CD4-positive, alpha-beta memory T cell (primary cell): Measurements from ENCODE around the gene CCDC63. TPM values are rescaled to one million over a fixed set of nuclear protein-coding genes. Genes with fewer than 3 reads are reported as not detected.

ENCODE experiments used
- CTCF ChIA-PET: fragments of 350-600 bp; sonication (Branson Sonifier 250); formaldehyde crosslinking; loops from one replicate; lab custom pipeline; 2021; ENCODE audit warnings: inconsistent platforms; ENCODE audit not compliant: partially characterized antibody; lab: Charles Lee
- POLR2A ChIA-PET: fragments of 350-600 bp; sonication (Branson Sonifier 250); formaldehyde crosslinking; loops from one replicate; lab custom pipeline; 2021; ENCODE audit not compliant: partially characterized antibody; lab: Charles Lee
- DNase-seq, 5 donors: peaks; one replicate each; pipeline versions ENCODE4 v3.0.0 to v3.0.0-alpha.2; 2020 to 2022; ENCODE audit warnings: mixed read lengths in 1 of 5
- H3K27ac ChIP-seq: one replicate; pipeline ENCODE4 v1.7.0; 2013; ENCODE audit warnings: low read depth, low read length
- H3K27me3 ChIP-seq: 2 replicates; pipeline ENCODE4 v1.7.0; 2013; ENCODE audit warnings: mild to moderate bottlenecking, low read length, moderate library complexity; ENCODE audit not compliant: insufficient read depth
- H3K36me3 ChIP-seq: 2 replicates; pipeline ENCODE4 v1.7.0; 2013; ENCODE audit warnings: mild to moderate bottlenecking, low read length, moderate library complexity; ENCODE audit not compliant: insufficient read depth
- H3K4me1 ChIP-seq: 2 replicates; pipeline ENCODE4 v1.7.0; 2013; ENCODE audit warnings: mild to moderate bottlenecking, low read length, moderate library complexity; ENCODE audit not compliant: insufficient read depth
- H3K4me3 ChIP-seq, 2 donors: one replicate each; pipeline ENCODE4 v1.7.0; 2013; ENCODE audit warnings: low read length in 2 of 2, mild to moderate bottlenecking in 1 of 2
- H3K9me3 ChIP-seq, 2 donors: one replicate each; pipeline ENCODE4 v1.7.0; 2013; ENCODE audit warnings: low read length in 2 of 2, control low read depth in 1 of 2; ENCODE audit not compliant: control insufficient read depth in 1 of 2
- H3K27ac Mint-ChIP-seq, 7 donors: one replicate each; pipeline ENCODE4 v1.8.0; 2020 to 2021; ENCODE audit warnings: mixed read lengths in 7 of 7, mild to moderate bottlenecking in 6 of 7, inconsistent platforms in 3 of 7, moderate library complexity in 3 of 7
- H3K27me3 Mint-ChIP-seq, 2 donors: one replicate each; pipeline ENCODE4 v1.8.0; 2020 to 2021; ENCODE audit warnings: mixed read lengths in 2 of 2
- H3K36me3 Mint-ChIP-seq, 2 donors: one replicate each; pipeline ENCODE4 v1.8.0; 2020 to 2021; ENCODE audit warnings: mixed read lengths in 2 of 2, inconsistent platforms in 1 of 2, mild to moderate bottlenecking in 1 of 2
- H3K4me1 Mint-ChIP-seq, 4 donors: one replicate each; pipeline ENCODE4 v1.8.0; 2020 to 2021; ENCODE audit warnings: mixed read lengths in 4 of 4, mild to moderate bottlenecking in 1 of 4
- H3K4me3 Mint-ChIP-seq, 8 donors: one replicate each; pipeline ENCODE4 v1.8.0; 2020 to 2021; ENCODE audit warnings: mixed read lengths in 8 of 8, mild to moderate bottlenecking in 7 of 8, moderate library complexity in 6 of 8, inconsistent platforms in 3 of 8
- H3K9me3 Mint-ChIP-seq, 8 donors: one replicate each; pipeline ENCODE4 v1.8.0; 2020 to 2021; ENCODE audit warnings: mixed read lengths in 8 of 8, mild to moderate bottlenecking in 5 of 8, inconsistent platforms in 3 of 8, moderate library complexity in 1 of 8
- intact Hi-C: fragments of 100-400 bp; cut with micrococcal nuclease; formaldehyde crosslinking; loops from one replicate; pipeline ENCODE4 v1.15.1; 2023
- polyA plus RNA-seq, 2 donors: library from polyadenylated mRNA; unstranded; fragments of 300-500 nt; fragmentation: Illumina TruSeq; gene quantifications; one replicate each; pipeline ENCODE4 v1.2.3, GENCODE V29; 2021
- total RNA-seq, 2 experiments: library from RNA; stranded (reverse); gene quantifications; one replicate each; pipeline ENCODE4 v1.2.3, GENCODE V29; 2021

Gene CCDC63
- total and polyA plus RNA-seq, 4 experiments from 2014 or later = not detected

GRCh38 chr12:110923692-110924334 is 77.0 kb downstream of the CCDC63 start:
- Mint-ChIP-seq H3K4me3 (no peak overlapping the region), H3K27ac (no peak overlapping the region), H3K4me1 (no peaks in the 10 kb centered on the region), H3K9me3 (no peaks in the 10 kb centered on the region), H3K36me3 (no peaks in the 10 kb centered on the region), H3K27me3 (peaks cover 11 to 20% of the 10 kb centered on the region in 2 donors)
- H3K9me3 ChIP-seq = no peaks in the 10 kb centered on the region
- H3K27me3 ChIP-seq = no peaks in the 10 kb centered on the region
- H3K36me3 ChIP-seq = no peaks in the 10 kb centered on the region
- H3K4me1 ChIP-seq = no peaks in the 10 kb centered on the region
- CTCF ChIA-PET = no interaction called here
- POLR2A ChIA-PET = no interaction called here
- DNase-seq = no peak
- no peak overlapping the region for H3K4me3 ChIP-seq
- intact Hi-C loops = no loop called here
- H3K27ac ChIP-seq = no peak overlapping the region

DNA sequence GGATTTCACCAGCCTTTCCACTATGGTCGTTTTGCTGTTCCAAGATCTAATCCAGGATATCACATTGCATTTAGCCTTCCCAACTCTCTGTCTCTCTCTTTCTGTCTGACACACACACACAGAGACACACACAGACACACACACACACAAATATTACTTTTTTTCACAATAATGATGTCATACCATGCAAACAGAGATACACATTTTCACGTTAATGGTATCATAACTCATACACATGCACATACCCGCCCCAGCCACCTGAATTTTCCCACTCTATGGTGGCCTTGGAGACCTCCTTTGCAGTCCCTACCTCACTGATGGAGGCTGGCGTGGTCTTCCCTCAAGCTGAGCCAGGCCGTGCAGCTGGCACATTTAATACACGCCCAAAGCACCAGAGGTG is 80.8 kb downstream of the CCDC63 start:
- no peak overlapping the region for H3K4me3 Mint-ChIP-seq
- H3K27me3 Mint-ChIP-seq = peaks cover 5 to 8% of the 10 kb centered on the region in 2 donors
- Histone ChIP-seq H3K27ac (no peak overlapping the region), H3K36me3 (no peaks in the 10 kb centered on the region), H3K4me3 (no peak overlapping the region), H3K9me3 (no peaks in the 10 kb centered on the region), H3K4me1 (no peaks in the 10 kb centered on the region), H3K27me3 (no peaks in the 10 kb centered on the region)
- DNase-seq = no peak
- no peaks in the 10 kb centered on the region for H3K4me1 Mint-ChIP-seq
- POLR2A ChIA-PET = no interaction called here
- H3K9me3 Mint-ChIP-seq = no peaks in the 10 kb centered on the region
- intact Hi-C loops = no loop called here
- H3K27ac Mint-ChIP-seq = no peak overlapping the region
- CTCF ChIA-PET = no interaction called here
- no peaks in the 10 kb centered on the region for H3K36me3 Mint-ChIP-seq

- intact Hi-C loops = no loop called here
- CTCF ChIA-PET = interaction anchor here (1.0 kb wide), 1 partner anchor 9 kb away, joined by 3 read pairs; no protein-coding TSS in a partner anchor
- POLR2A ChIA-PET = no interaction called here
These were observed 81.9 kb downstream of the CCDC63 start for GRCh38 chr12:110928700-110929099.

GRCh38 chr12:110929818-110930217 is 83.0 kb downstream of the CCDC63 start:
- ChIA-PET POLR2A (no interaction called here), CTCF (interaction anchor here (1.4 kb wide), 1 partner anchor 35 kb away, joined by 5 read pairs; no protein-coding TSS in a partner anchor)
- no peaks in the 10 kb centered on the region for H3K36me3 Mint-ChIP-seq
- Histone ChIP-seq H3K27me3 (no peaks in the 10 kb centered on the region), H3K4me1 (no peaks in the 10 kb centered on the region), H3K4me3 (no peak overlapping the region), H3K27ac (no peak overlapping the region), H3K36me3 (no peaks in the 10 kb centered on the region), H3K9me3 (no peaks in the 10 kb centered on the region)
- no peak overlapping the region for H3K4me3 Mint-ChIP-seq
- peaks cover 9 to 10% of the 10 kb centered on the region in 2 donors for H3K27me3 Mint-ChIP-seq
- no peaks in the 10 kb centered on the region for H3K9me3 Mint-ChIP-seq
- no peak overlapping the region for H3K27ac Mint-ChIP-seq
- peaks cover 0 to 2% (median 0%) of the 10 kb centered on the region in 4 donors for H3K4me1 Mint-ChIP-seq
- no peak for DNase-seq
- intact Hi-C loops = no loop called here

More at GRCh38 chr12:110928700-110929099, 81.9 kb downstream of the CCDC63 start:
- no peak overlapping the region for H3K4me3 ChIP-seq
- no peaks in the 10 kb centered on the region for H3K27me3 ChIP-seq
- H3K27ac Mint-ChIP-seq = no peak overlapping the region
- no peaks in the 10 kb centered on the region for H3K4me1 ChIP-seq
- no peak overlapping the region for H3K27ac ChIP-seq
- H3K36me3 Mint-ChIP-seq = no peaks in the 10 kb centered on the region
- peaks cover 0 to 1% (median 0%) of the 10 kb centered on the region in 4 donors for H3K4me1 Mint-ChIP-seq
- H3K9me3 Mint-ChIP-seq = no peaks in the 10 kb centered on the region
- peaks cover 7 to 8% of the 10 kb centered on the region in 2 donors for H3K27me3 Mint-ChIP-seq
- no peak for DNase-seq
- no peak overlapping the region for H3K4me3 Mint-ChIP-seq
- no peaks in the 10 kb centered on the region for H3K36me3 ChIP-seq
- H3K9me3 ChIP-seq = no peaks in the 10 kb centered on the region

- no peaks in the 10 kb centered on the region for H3K27me3 ChIP-seq
- no peaks in the 10 kb centered on the region for H3K9me3 ChIP-seq
- no peaks in the 10 kb centered on the region for H3K36me3 ChIP-seq
- Mint-ChIP-seq H3K27me3 (peaks cover 9 to 10% of the 10 kb centered on the region in 2 donors), H3K4me1 (peaks cover 0 to 2% (median 0%) of the 10 kb centered on the region in 4 donors), H3K36me3 (no peaks in the 10 kb centered on the region), H3K27ac (no peak overlapping the region), H3K9me3 (no peaks in the 10 kb centered on the region), H3K4me3 (no peak overlapping the region)
- intact Hi-C loops = no loop called here
- CTCF ChIA-PET = interaction anchor here (1.4 kb wide), 1 partner anchor 35 kb away, joined by 5 read pairs; no protein-coding TSS in a partner anchor
- H3K27ac ChIP-seq = no peak overlapping the region
- POLR2A ChIA-PET = no interaction called here
- no peak for DNase-seq
- H3K4me3 ChIP-seq = no peak overlapping the region
- no peaks in the 10 kb centered on the region for H3K4me1 ChIP-seq
These were observed 83.8 kb downstream of the CCDC63 start for GRCh38 chr12:110930348-110931314.

- POLR2A ChIA-PET = no interaction called here
- no peak for DNase-seq
- Histone ChIP-seq H3K27ac (no peak overlapping the region), H3K4me3 (no peak overlapping the region), H3K27me3 (no peaks in the 10 kb centered on the region), H3K4me1 (no peaks in the 10 kb centered on the region), H3K36me3 (no peaks in the 10 kb centered on the region), H3K9me3 (no peaks in the 10 kb centered on the region)
- no peaks in the 10 kb centered on the region for H3K36me3 Mint-ChIP-seq
- intact Hi-C loops = no loop called here
- CTCF ChIA-PET = no interaction called here
- H3K27ac Mint-ChIP-seq = no peak overlapping the region
- H3K27me3 Mint-ChIP-seq = peaks cover 7 to 8% of the 10 kb centered on the region in 2 donors
- H3K4me3 Mint-ChIP-seq = no peak overlapping the region
- no peaks in the 10 kb centered on the region for H3K9me3 Mint-ChIP-seq
- H3K4me1 Mint-ChIP-seq = peaks cover 0 to 2% (median 0%) of the 10 kb centered on the region in 4 donors
These were observed 84.5 kb downstream of the CCDC63 start for GRCh38 chr12:110931315-110931728.

- no peak for DNase-seq
- peaks cover 2% of the 10 kb centered on the region for H3K4me1 ChIP-seq
- H3K36me3 ChIP-seq = no peaks in the 10 kb centered on the region
- ChIA-PET POLR2A (no interaction called here), CTCF (no interaction called here)
- H3K27ac ChIP-seq = no peak overlapping the region
- H3K27me3 ChIP-seq = no peaks in the 10 kb centered on the region
- no peaks in the 10 kb centered on the region for H3K9me3 ChIP-seq
- H3K27ac Mint-ChIP-seq = no peak overlapping the region
- no peaks in the 10 kb centered on the region for H3K36me3 Mint-ChIP-seq
- intact Hi-C loops = no loop called here
- H3K4me3 ChIP-seq = no peak overlapping the region
- H3K4me3 Mint-ChIP-seq = no peak overlapping the region
- peaks cover 8 to 10% of the 10 kb centered on the region in 2 donors for H3K27me3 Mint-ChIP-seq
- H3K4me1 Mint-ChIP-seq = peaks cover 0 to 3% (median 1%) of the 10 kb centered on the region in 4 donors
- H3K9me3 Mint-ChIP-seq = no peaks in the 10 kb centered on the region
These were observed 85.3 kb downstream of the CCDC63 start for GRCh38 chr12:110932046-110932445.
